IMR-90 (cell line): Measurements from ENCODE around the gene AZIN2. TPM values are rescaled to one million over a fixed set of nuclear protein-coding genes. Genes with fewer than 3 reads are reported as not detected.

Experiments
- ATAC-seq: fragments of 200-7000 bp; cut with Tn5 transposase; 2 replicates; pipeline ENCODE4 v1.9.1; 2020; ENCODE audit warnings: low read depth, mild to moderate bottlenecking, moderate library complexity
- BruUV-seq: library from RNA; stranded (reverse); fragments of 400-500 nt; replicated peaks from 2 replicates; lab custom pipeline; 2021; lab: Mats Ljungman, UMichigan
- CTCF ChIA-PET: fragments of 300-600 bp; formaldehyde crosslinking; extraction: SDS; loops from one replicate; lab custom pipeline; 2021; ENCODE audit warnings: antibody characterized with exemption; lab: Yijun Ruan, JAX
- POLR2A ChIA-PET: fragments of 300-600 bp; sonication (Branson Sonifier 250); formaldehyde crosslinking; loops from one replicate; lab custom pipeline; 2022; ENCODE audit warnings: antibody characterized with exemption; ENCODE audit not compliant: unreplicated experiment; lab: Charles Lee
- DNase-seq: peaks from one replicate; pipeline ENCODE4 v3.0.0; 2013
- H2AFZ ChIP-seq: replicated peaks from 2 replicates; pipeline ENCODE3; 2013; ENCODE audit warnings: low read length, mild to moderate bottlenecking; ENCODE audit not compliant: poor library complexity
- H2AK5ac ChIP-seq: 2 replicates; pipeline ENCODE4 v1.6.1; 2013; ENCODE audit warnings: low read depth, low read length, inconsistent platforms
- H2AK9ac ChIP-seq: replicated peaks from 2 replicates; pipeline ENCODE3; 2013; ENCODE audit warnings: mild to moderate bottlenecking, low read depth, low read length, moderate library complexity; ENCODE audit not compliant: poor library complexity
- H2BK120ac ChIP-seq: 2 replicates; pipeline ENCODE4 v1.6.1; 2013; ENCODE audit warnings: low read depth, low read length, inconsistent platforms
- H2BK15ac ChIP-seq: 3 replicates; pipeline ENCODE4 v1.6.1; 2013; ENCODE audit warnings: low read depth, low read length, inconsistent platforms
- H2BK20ac ChIP-seq: 2 replicates; pipeline ENCODE4 v1.6.1; 2013; ENCODE audit warnings: low read depth, mild to moderate bottlenecking, inconsistent platforms, low read length, moderate library complexity
- H2BK5ac ChIP-seq: 2 replicates; pipeline ENCODE4 v1.6.1; 2013; ENCODE audit warnings: mild to moderate bottlenecking, low read depth, low read length, inconsistent platforms; ENCODE audit not compliant: poor library complexity, severe bottlenecking
- H3K14ac ChIP-seq: replicated peaks from 2 replicates; pipeline ENCODE4 v1.6.1; 2013; ENCODE audit warnings: low read depth, low read length, inconsistent platforms
- H3K18ac ChIP-seq: 2 replicates; pipeline ENCODE4 v1.6.1; 2013; ENCODE audit warnings: low read depth, low read length, control low read depth
- H3K23ac ChIP-seq: 2 replicates; pipeline ENCODE4 v1.6.1; 2013; ENCODE audit warnings: low read depth, low read length, inconsistent platforms
- H3K27ac ChIP-seq: 2 replicates; pipeline ENCODE4 v1.5.1; 2013; ENCODE audit warnings: mild to moderate bottlenecking, control low read depth, low read length; ENCODE audit not compliant: insufficient read depth
- H3K27me3 ChIP-seq: 2 replicates; pipeline ENCODE4 v1.6.1; 2013; ENCODE audit warnings: low read length; ENCODE audit not compliant: control insufficient read depth, insufficient read depth
- H3K36me3 ChIP-seq: 2 replicates; pipeline ENCODE4 v1.6.1; 2013; ENCODE audit warnings: low read length, mixed read lengths; ENCODE audit not compliant: control insufficient read depth, insufficient read depth
- H3K4ac ChIP-seq: 2 replicates; pipeline ENCODE4 v1.6.1; 2013; ENCODE audit warnings: low read depth, low read length, inconsistent platforms
- H3K4me1 ChIP-seq: 2 replicates; pipeline ENCODE4 v1.6.1; 2013; ENCODE audit warnings: low read length, mixed read lengths; ENCODE audit not compliant: control insufficient read depth, insufficient read depth
- H3K4me2 ChIP-seq: 2 replicates; pipeline ENCODE4 v1.6.1; 2013; ENCODE audit warnings: low read depth, mild to moderate bottlenecking, control low read depth, low read length, moderate library complexity
- H3K4me3 ChIP-seq: 2 replicates; pipeline ENCODE4 v1.5.1; 2013; ENCODE audit warnings: low read depth, mild to moderate bottlenecking, control low read depth, low read length, moderate library complexity; ENCODE audit not compliant: insufficient read depth
- H3K56ac ChIP-seq: 2 replicates; pipeline ENCODE4 v1.6.1; 2013; ENCODE audit warnings: low read length, inconsistent platforms; ENCODE audit not compliant: insufficient read depth; ENCODE audit errors: extremely low read depth
- H3K79me1 ChIP-seq, 2 experiments: 2 replicates each; pipeline ENCODE4 v1.6.1; 2013; ENCODE audit warnings: low read length in 2 of 2, inconsistent platforms in 1 of 2, low read depth in 1 of 2
- H3K9ac ChIP-seq: 2 replicates; pipeline ENCODE4 v1.6.1; 2013; ENCODE audit warnings: low read depth, low read length, control low read depth
- H3K9me1 ChIP-seq: 2 replicates; pipeline ENCODE4 v1.6.1; 2013; ENCODE audit warnings: low read length, inconsistent platforms; ENCODE audit not compliant: insufficient read depth
- H3K9me3 ChIP-seq: 2 replicates; pipeline ENCODE4 v1.6.1; 2013; ENCODE audit warnings: low read length; ENCODE audit not compliant: control insufficient read depth, insufficient read depth
- H4K20me1 ChIP-seq: 2 replicates; pipeline ENCODE4 v1.6.1; 2013; ENCODE audit warnings: low read length, inconsistent platforms; ENCODE audit not compliant: insufficient read depth
- H4K5ac ChIP-seq: 2 replicates; pipeline ENCODE4 v1.6.1; 2013; ENCODE audit warnings: mild to moderate bottlenecking, low read depth, low read length, control low read depth
- H4K8ac ChIP-seq, 2 experiments: 2 replicates each; pipeline ENCODE4 v1.6.1; 2013; ENCODE audit warnings: low read depth in 2 of 2, low read length in 2 of 2, control low read depth in 1 of 2, inconsistent platforms in 1 of 2
- H4K91ac ChIP-seq: 2 replicates; pipeline ENCODE4 v1.6.1; 2013; ENCODE audit warnings: low read depth, low read length, inconsistent platforms; ENCODE audit not compliant: insufficient read depth
- BHLHE40 ChIP-seq: fragments of 150-350 bp; IDR thresholded peaks from 2 replicates; pipeline ENCODE4 v1.6.1; 2016; ENCODE audit warnings: mild to moderate bottlenecking, low read depth, low read length
- CEBPB ChIP-seq: IDR thresholded peaks from 2 replicates; pipeline ENCODE4 v1.6.1; 2012; ENCODE audit warnings: low read depth, low read length, improper control_type of control experiment
- CHD1 ChIP-seq: IDR thresholded peaks from 2 replicates; pipeline ENCODE4 v1.6.1; 2012; ENCODE audit warnings: low read depth, low read length, improper control_type of control experiment
- CTCF ChIP-seq: conservative IDR thresholded peaks from 2 replicates; pipeline ENCODE4 v1.5.1; 2012; ENCODE audit warnings: mild to moderate bottlenecking, low read depth, low read length, improper control_type of control experiment
- ELK1 ChIP-seq: fragments of 150-350 bp; IDR thresholded peaks from 2 replicates; pipeline ENCODE4 v1.6.1; 2016; ENCODE audit warnings: low read depth, mild to moderate bottlenecking, low read length, moderate library complexity, borderline replicate concordance
- FOS ChIP-seq: fragments of 150-350 bp; IDR thresholded peaks from 2 replicates; pipeline ENCODE4 v1.6.1; 2016; ENCODE audit warnings: low read depth, low read length
- MAFK ChIP-seq: IDR thresholded peaks from 2 replicates; pipeline ENCODE4 v1.6.1; 2012; ENCODE audit warnings: low read depth, low read length, improper control_type of control experiment
- MAZ ChIP-seq: IDR thresholded peaks from 2 replicates; pipeline ENCODE4 v1.6.1; 2012; ENCODE audit warnings: low read depth, mild to moderate bottlenecking, low read length, improper control_type of control experiment, moderate library complexity, borderline replicate concordance
- MXI1 ChIP-seq: IDR thresholded peaks from 2 replicates; pipeline ENCODE4 v1.6.1; 2012; ENCODE audit warnings: low read depth, mild to moderate bottlenecking, low read length, moderate library complexity, borderline replicate concordance
- NFE2L2 ChIP-seq: fragments of 150-350 bp; IDR thresholded peaks from 2 replicates; pipeline ENCODE4 v1.6.1; 2016; ENCODE audit warnings: low read depth, mild to moderate bottlenecking, low read length
- POLR2A ChIP-seq: IDR thresholded peaks from 2 replicates; pipeline ENCODE4 v1.6.1; 2012; ENCODE audit warnings: mild to moderate bottlenecking, low read depth, low read length
- RAD21 ChIP-seq: IDR thresholded peaks from 2 replicates; pipeline ENCODE4 v1.6.1; 2012; ENCODE audit warnings: low read length, improper control_type of control experiment
- RCOR1 ChIP-seq: IDR thresholded peaks from 2 replicates; pipeline ENCODE4 v1.6.1; 2012; ENCODE audit warnings: mild to moderate bottlenecking, low read length, improper control_type of control experiment; ENCODE audit not compliant: insufficient replicate concordance
- RFX5 ChIP-seq: IDR thresholded peaks from 2 replicates; pipeline ENCODE4 v1.8.0; 2012; ENCODE audit warnings: low read depth, mild to moderate bottlenecking, low read length, moderate library complexity
- SMC3 ChIP-seq: fragments of 150-350 bp; IDR thresholded peaks from 2 replicates; pipeline ENCODE4 v1.6.1; 2016; ENCODE audit warnings: low read depth, mild to moderate bottlenecking, antibody characterized with exemption, low read length, moderate library complexity
- USF2 ChIP-seq: fragments of 150-350 bp; IDR thresholded peaks from 2 replicates; pipeline ENCODE4 v1.6.1; 2017; ENCODE audit warnings: mild to moderate bottlenecking, antibody characterized with exemption, low read length, low read depth
- WGBS, 2 experiments: methylation state at CpG; one replicate each; pipeline versions ENCODE4 v1.1.5 to v1.1.7; 2013; ENCODE audit warnings: missing lambda C conversion rate in 2 of 2; ENCODE audit not compliant: insufficient read length in 1 of 2; ENCODE audit errors: extremely low coverage in 2 of 2; 5-methylcytosine and 5-hydroxymethylcytosine counted together
- dilution Hi-C: fragments of 300-500 bp; cut with HindIII; formaldehyde crosslinking; loops from one replicate; pipeline ENCODE4 v1.14.3; 2018; ENCODE audit warnings: low sequenced_read_pairs; ENCODE audit not compliant: unreplicated experiment
- in situ Hi-C: fragments of 300-500 bp; cut with MboI; formaldehyde crosslinking; loops from 3 replicates; pipeline ENCODE4 v1.14.3; 2019; ENCODE audit warnings: low sequenced_read_pairs, inconsistent platforms, mixed read lengths
- intact Hi-C: fragments of 100-400 bp; cut with micrococcal nuclease; formaldehyde crosslinking; loops from 2 replicates; pipeline ENCODE4 v1.10.0; 2022
- polyA plus RNA-seq, 3 experiments: library from polyadenylated mRNA; depleted of rRNA; stranded (reverse); fragments of >200 nt; gene quantifications; 2 replicates each; pipeline ENCODE4 v1.2.3, GENCODE V29; 2012; ENCODE audit warnings: low replicate concordance in 1 of 3
- total RNA-seq: library from RNA; depleted of rRNA; stranded (reverse); fragments of >200 nt; gene quantifications from 2 replicates; pipeline ENCODE4 v1.2.3, GENCODE V29; 2012

Gene AZIN2
- total and polyA plus RNA-seq, 2 of the 4 experiments (the other 2 are of a cell fraction): 4.7 to 8.9 TPM

GRCh38 chr1:33048426-33048825 is 32.5 kb upstream of the AZIN2 start:
- H3K9ac ChIP-seq: no peak overlapping the region
- no peak overlapping the region for H2BK15ac ChIP-seq
- no peaks in the 10 kb centered on the region for H3K27me3 ChIP-seq
- no peak overlapping the region for H3K23ac ChIP-seq
- intact Hi-C loops (no loop called here), dilution Hi-C loops (no loop called here), in situ Hi-C loops (no loop called here)
- H4K8ac ChIP-seq: no peak overlapping the region
- no peak overlapping the region; the same call in 1 of the 2 replicates for H4K91ac ChIP-seq
- peak; percentile 19; the same call in 1 of the 2 replicates for ATAC-seq
- H2BK120ac ChIP-seq: no peak overlapping the region
- no peak for DNase-seq
- H2BK20ac ChIP-seq: no peak overlapping the region
- BruUV-seq: no TSS peak
- no peak overlapping the region for H4K5ac ChIP-seq
- H3K27ac ChIP-seq: no peak overlapping the region
- H3K4me1 ChIP-seq: peaks cover 4% of the 10 kb centered on the region; the same call in 1 of the 2 replicates
- no peaks in the 10 kb centered on the region for H3K9me3 ChIP-seq
- no peak overlapping the region for H3K18ac ChIP-seq
- no peaks in the 10 kb centered on the region for H3K36me3 ChIP-seq
- H2AK5ac ChIP-seq: no peak overlapping the region
- H3K9me1 ChIP-seq: peaks cover 4% of the 10 kb centered on the region; the same call in 1 of the 2 replicates
- ChIA-PET POLR2A (no interaction called here), CTCF (interaction anchor here (1.5 kb wide), 1 partner anchor 41 kb away, joined by 3 read pairs; no protein-coding TSS in a partner anchor)
- no peak for TF ChIP-seq RAD21
- no peak for TF ChIP-seq POLR2A
- no peak for TF ChIP-seq CHD1
- TF ChIP-seq MAFK: no peak
- no peak for TF ChIP-seq MXI1
- TF ChIP-seq NFE2L2: no peak
- no peak for TF ChIP-seq CEBPB
- TF ChIP-seq RCOR1: no peak
- no peak for TF ChIP-seq BHLHE40
- TF ChIP-seq FOS: no peak
- no peak for TF ChIP-seq MAZ
- TF ChIP-seq USF2: no peak
- TF ChIP-seq SMC3: no peak
- TF ChIP-seq CTCF: no peak
- TF ChIP-seq ELK1: no peak
- no peak for TF ChIP-seq RFX5
- H3K4me3 ChIP-seq: no peak overlapping the region
- H3K14ac ChIP-seq: no peak overlapping the region
- no peaks in the 10 kb centered on the region for H4K20me1 ChIP-seq
- H2AFZ ChIP-seq: no peak overlapping the region
- H3K4me2 ChIP-seq: no peak overlapping the region
- H2BK5ac ChIP-seq: no peak overlapping the region
- H3K4ac ChIP-seq: no peak overlapping the region
- no peaks in the 10 kb centered on the region for H3K79me1 ChIP-seq
- no peak overlapping the region for H3K56ac ChIP-seq
- no CpG with 5 or more reads among the region's 3 CpGs for WGBS, 2 experiments
- H2AK9ac ChIP-seq: no peak overlapping the region
